SH-SY5Y (cell line): ENCODE measurements around the gene KLHL29.

Experiments
- GATA2 ChIP-seq: IDR thresholded peaks from 2 replicates; pipeline ENCODE4 v1.6.1; 2011; ENCODE audit warnings: mild to moderate bottlenecking, low read depth, low read length
- GATA3 ChIP-seq: IDR thresholded peaks from 2 replicates; pipeline ENCODE4 v1.6.1; 2011; ENCODE audit warnings: low read depth, mild to moderate bottlenecking, low read length, moderate library complexity

GRCh38 chr2:23578964-23579671 lies 194.1 kb downstream of the KLHL29 start:
- TF ChIP-seq GATA3 (no peak), GATA2 (no peak)
